ENCODE data around the gene REXO4. TPM values are rescaled to one million over a fixed set of nuclear protein-coding genes. Genes with fewer than 3 reads are reported as not detected.

The REXO4 gene
- total and polyA plus RNA-seq, 2 experiments from 2014 or later: 31.1 to 36.3 TPM

- Histone ChIP-seq H3K27me3 (ENCODE audit: insufficient read depth) (no peaks in the 10 kb centered on the region), H3K27ac (ENCODE audit: low read depth) (no peak within 1 kb of the TSS), H3K4me1 (ENCODE audit: insufficient read depth) (peaks cover 9% of the 10 kb centered on the region; the same call in 1 of the 2 replicates), H3K79me2 (replicated peaks; ENCODE audit: insufficient read depth) (peaks cover 23% of the 10 kb centered on the region), H3F3A (replicated peaks; ENCODE audit: low read depth) (peaks cover 38% of the 10 kb centered on the region), H3K9me2 (ENCODE audit: insufficient read depth) (no peaks in the 10 kb centered on the region), H3K4me2 (peak within 1 kb of the TSS; percentile 93), H2AFZ (no peak within 1 kb of the TSS), H3K4me3 (peak within 1 kb of the TSS; percentile 94), H4K20me1 (replicated peaks; ENCODE audit: insufficient read depth) (peaks cover 21% of the 10 kb centered on the region), H3K36me3 (ENCODE audit: insufficient read depth) (peaks cover 8% of the 10 kb centered on the region)
- peaks cover 19% of the 10 kb centered on the region for H3K27me3 Mint-ChIP-seq (ENCODE audit: insufficient read depth, low read depth, poor library complexity)
- no peak for TF ChIP-seq ZNF331 (CRISPR knock-in tag; IDR thresholded peaks at IDR 0.05; ENCODE audit: low read depth)
- TF ChIP-seq EZH2 (IDR thresholded peaks at IDR 0.05; ENCODE audit: low read depth, unreplicated experiment): no peak
- no peak for TF ChIP-seq EZH2phosphoT487 (IDR thresholded peaks at IDR 0.05; ENCODE audit: unreplicated experiment)
- TF ChIP-seq ZNF462 (CRISPR knock-in tag; IDR thresholded peaks at IDR 0.05): no peak
- no peak for TF ChIP-seq JUNB (IDR thresholded peaks at IDR 0.05; ENCODE audit: unreplicated experiment)
- no peak for TF ChIP-seq STAT1 (IDR thresholded peaks at IDR 0.05; ENCODE audit: unreplicated experiment)
- no peak for TF ChIP-seq REST (IDR thresholded peaks at IDR 0.05; ENCODE audit: unreplicated experiment)
- TF ChIP-seq POLR2AphosphoS5 (IDR thresholded peaks at IDR 0.05; ENCODE audit: low read depth): peak; percentile 91
- TF ChIP-seq CTCF (conservative IDR thresholded peaks at IDR 0.05; ENCODE audit: low read depth in 2 of 2): 0 out of 4 replicates have a peak, but pooled peaks of 1 of the 2 experiments have one; percentile 10
- peak; percentile 55 for TF ChIP-seq ETS1 (IDR thresholded peaks at IDR 0.05)
- no peak for TF ChIP-seq NANOG (IDR thresholded peaks at IDR 0.05; ENCODE audit: borderline replicate concordance)
- TF ChIP-seq CREB1 (CRISPR knock-in tag; IDR thresholded peaks at IDR 0.05; ENCODE audit: low read depth): peak; percentile 72
- no peak for TF ChIP-seq ZNF114 (CRISPR knock-in tag; IDR thresholded peaks at IDR 0.05)
- H3K4me3 Mint-ChIP-seq: peak within 1 kb of the TSS; percentile 95
- DNase-seq (ENCODE audit: low spot score) (peak; percentile 95), ATAC-seq (peak; percentile 66)
- H3K9me3 Mint-ChIP-seq: no peaks in the 10 kb centered on the region
- peaks cover 54% of the 10 kb centered on the region for H3K36me3 Mint-ChIP-seq (ENCODE audit: low read depth)
- peaks cover 8% of the 10 kb centered on the region; the same call in 2 of the 3 replicates for H3K4me1 Mint-ChIP-seq
- H3K27ac Mint-ChIP-seq: peak within 1 kb of the TSS; percentile 95
These were observed 61.3 kb downstream of the REXO4 start, which contains the start of the genes SURF1 and SURF2 for GRCh38 chr9:133356391-133357091. TSS of gene SURF1 (minus strand) at chr9:133356487. CDS start at chr9:133356453, 34 bp downstream. TSS of gene SURF2 (plus strand) at chr9:133356550. CDS start at chr9:133356593, 43 bp downstream.

Measured in GM23338 (cell line).